Measurements from ENCODE around the gene ESPN.
"Not testable (repeated sequence)": the region's sequence is repeated elsewhere in the genome, so short reads cannot be mapped to it uniquely, and the experiment has no call there.

The ESPN gene, protein sequence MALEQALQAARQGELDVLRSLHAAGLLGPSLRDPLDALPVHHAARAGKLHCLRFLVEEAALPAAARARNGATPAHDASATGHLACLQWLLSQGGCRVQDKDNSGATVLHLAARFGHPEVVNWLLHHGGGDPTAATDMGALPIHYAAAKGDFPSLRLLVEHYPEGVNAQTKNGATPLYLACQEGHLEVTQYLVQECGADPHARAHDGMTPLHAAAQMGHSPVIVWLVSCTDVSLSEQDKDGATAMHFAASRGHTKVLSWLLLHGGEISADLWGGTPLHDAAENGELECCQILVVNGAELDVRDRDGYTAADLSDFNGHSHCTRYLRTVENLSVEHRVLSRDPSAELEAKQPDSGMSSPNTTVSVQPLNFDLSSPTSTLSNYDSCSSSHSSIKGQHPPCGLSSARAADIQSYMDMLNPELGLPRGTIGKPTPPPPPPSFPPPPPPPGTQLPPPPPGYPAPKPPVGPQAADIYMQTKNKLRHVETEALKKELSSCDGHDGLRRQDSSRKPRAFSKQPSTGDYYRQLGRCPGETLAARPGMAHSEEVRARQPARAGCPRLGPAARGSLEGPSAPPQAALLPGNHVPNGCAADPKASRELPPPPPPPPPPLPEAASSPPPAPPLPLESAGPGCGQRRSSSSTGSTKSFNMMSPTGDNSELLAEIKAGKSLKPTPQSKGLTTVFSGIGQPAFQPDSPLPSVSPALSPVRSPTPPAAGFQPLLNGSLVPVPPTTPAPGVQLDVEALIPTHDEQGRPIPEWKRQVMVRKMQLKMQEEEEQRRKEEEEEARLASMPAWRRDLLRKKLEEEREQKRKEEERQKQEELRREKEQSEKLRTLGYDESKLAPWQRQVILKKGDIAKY

GRCh38 chr1:6424619-6425593, at the start of gene ESPN:
Gene ESPN, plus strand, starts transcription at chr1:6424776. Its CDS starts 180 bp downstream, at chr1:6424956.
- DNase-seq (ENCODE audit: low spot score): no peak

- no peak for DNase-seq (ENCODE audit: low spot score)
Measured at GRCh38 chr1:6378096-6378746, 46.4 kb upstream of the ESPN start.

GRCh38 chr1:6380037-6380436, 44.5 kb upstream of the ESPN start:
- no peak for DNase-seq (ENCODE audit: low spot score)

DNA sequence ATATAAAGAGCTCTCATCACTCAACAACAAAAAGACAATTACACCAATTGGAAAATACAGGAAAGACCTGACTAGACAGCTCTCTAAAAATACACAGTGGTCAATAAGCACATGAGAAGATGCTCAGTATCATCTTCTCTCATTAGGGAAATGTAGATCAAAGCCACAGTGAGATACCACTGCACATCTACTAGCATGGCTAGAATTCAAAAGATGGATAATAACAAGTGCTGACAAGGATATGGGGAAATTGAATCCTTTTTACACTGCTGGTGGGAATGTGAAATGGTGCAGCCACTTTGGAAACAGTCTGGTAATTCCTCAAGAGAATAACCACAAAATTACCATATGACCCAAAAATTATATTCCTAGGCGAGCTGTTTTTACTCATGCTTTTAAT, 40.4 kb upstream of the ESPN start:
- no peak for DNase-seq (ENCODE audit: low spot score)

GRCh38 chr1:6384962-6385361, 39.6 kb upstream of the ESPN start:
- peak; percentile 47 for DNase-seq (ENCODE audit: low spot score)

DNA sequence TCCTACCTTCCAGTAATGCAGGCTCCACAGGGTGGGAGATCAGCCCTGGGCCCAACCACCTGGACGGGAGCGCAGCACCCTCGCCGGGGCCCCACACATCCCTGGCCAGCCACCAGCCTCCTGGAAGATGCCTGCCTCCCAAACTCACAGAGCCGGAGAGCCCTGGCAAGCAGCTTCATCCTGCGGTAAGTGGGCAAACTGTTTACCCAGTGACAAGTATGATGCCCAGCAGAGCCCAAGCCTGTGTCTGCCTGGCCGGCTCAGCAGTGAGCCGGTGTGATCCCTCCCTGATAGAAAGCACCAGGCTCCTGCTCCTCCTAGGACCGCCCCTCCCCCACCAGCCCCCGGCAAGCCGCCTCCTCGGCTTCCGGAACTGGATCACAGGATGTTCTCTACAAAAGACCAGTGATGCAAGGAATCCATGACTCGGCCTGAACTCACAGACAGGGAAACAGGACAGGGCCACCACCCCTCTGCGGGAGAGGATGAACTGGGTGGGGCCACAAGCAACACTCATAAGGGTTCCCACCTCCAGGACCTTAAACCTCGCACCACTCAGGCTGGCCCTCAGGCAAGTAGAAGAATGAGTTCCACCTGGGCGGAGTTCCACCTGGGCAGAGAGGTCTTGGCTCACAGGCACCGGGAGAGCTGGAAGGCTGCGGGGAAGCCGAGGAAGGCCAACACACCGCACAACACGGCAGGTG, 38.9 kb upstream of the ESPN start:
- peak; percentile 77 for DNase-seq (ENCODE audit: low spot score)

GRCh38 chr1:6386371-6386949, 38.1 kb upstream of the ESPN start:
- DNase-seq (ENCODE audit: low spot score): no peak

- no peak for DNase-seq (ENCODE audit: low spot score)
Measured at GRCh38 chr1:6389971-6390370, 34.6 kb upstream of the ESPN start.

DNA sequence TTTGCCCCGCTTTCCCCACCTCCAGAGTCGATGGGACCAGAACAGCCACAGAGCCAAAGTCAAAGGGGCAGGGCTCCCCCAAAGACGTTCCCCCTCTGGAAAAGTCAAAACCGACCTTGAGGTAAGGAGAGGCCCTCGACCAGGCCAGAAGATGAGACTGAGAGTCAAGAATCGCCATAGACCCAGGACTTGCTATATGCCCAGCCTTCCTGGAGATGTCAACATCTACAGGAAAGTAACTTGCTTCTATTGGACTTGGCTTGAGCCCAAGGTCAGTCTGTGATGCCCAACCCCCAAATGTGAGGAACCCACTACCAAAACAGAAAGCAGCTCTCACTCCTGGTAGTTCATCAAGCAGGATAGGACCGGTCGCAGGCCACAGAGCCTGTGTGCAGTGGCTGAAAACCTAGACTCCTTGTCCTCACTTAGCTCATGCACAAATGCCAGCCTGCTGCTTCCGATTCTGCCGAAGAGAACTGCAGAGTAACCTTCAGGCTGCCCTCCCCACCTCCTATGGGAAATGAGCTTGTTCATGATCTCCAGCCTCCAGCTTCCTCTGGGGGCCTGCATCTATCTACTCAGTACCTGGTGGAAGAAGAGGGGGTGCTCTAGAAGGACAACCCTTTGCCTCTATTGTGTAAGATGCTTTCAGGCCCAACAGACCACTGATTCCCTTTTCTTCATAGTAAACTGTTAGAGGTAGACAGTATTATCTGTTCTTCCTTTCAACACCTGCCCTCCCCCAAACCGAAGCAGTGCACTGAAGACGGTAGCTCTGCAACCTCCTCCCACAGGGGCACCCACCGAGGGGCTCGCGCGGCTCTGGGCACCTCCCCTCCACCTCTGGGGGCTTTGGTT, 32.4 kb upstream of the ESPN start:
- DNase-seq (ENCODE audit: low spot score): no peak

DNA sequence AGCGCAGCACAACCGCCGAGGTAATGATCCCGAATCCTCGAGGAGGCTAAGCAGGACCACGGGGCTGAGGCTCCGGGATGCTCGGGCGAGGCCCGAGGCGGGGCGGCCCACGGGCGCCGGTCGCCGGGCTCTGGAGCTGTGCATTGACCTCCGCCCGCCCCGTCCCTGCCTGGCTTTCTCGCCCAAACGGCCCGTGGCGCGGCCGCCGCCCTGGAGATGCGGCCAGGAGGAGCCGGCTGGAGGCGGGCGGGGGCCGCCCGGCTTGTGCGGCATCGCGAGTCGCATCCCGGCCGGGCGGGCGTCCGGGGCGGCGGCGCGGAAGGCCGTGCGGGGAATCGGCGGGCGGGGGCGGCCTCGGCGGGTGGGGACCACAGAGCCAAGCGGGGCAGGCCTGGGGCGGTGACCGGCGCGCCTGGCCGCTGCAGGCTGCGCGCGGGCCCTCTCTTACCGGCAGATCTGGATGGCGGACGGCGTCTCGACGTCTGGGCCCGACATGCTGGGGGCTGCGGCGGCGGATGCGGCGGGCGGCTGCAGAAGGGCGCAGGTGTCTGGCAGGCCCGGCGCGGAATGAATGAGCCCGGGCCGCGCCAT, 31.7 kb upstream of the ESPN start:
- DNase-seq (ENCODE audit: low spot score): peak; percentile 59

- DNase-seq (ENCODE audit: low spot score): peak; percentile 98
Measured at GRCh38 chr1:6393400-6394187, 31.0 kb upstream of the ESPN start, which contains the start of gene ACOT7. Gene ACOT7, minus strand, starts transcription at chr1:6393767. Its CDS starts 368 bp downstream, at chr1:6393399.

DNA sequence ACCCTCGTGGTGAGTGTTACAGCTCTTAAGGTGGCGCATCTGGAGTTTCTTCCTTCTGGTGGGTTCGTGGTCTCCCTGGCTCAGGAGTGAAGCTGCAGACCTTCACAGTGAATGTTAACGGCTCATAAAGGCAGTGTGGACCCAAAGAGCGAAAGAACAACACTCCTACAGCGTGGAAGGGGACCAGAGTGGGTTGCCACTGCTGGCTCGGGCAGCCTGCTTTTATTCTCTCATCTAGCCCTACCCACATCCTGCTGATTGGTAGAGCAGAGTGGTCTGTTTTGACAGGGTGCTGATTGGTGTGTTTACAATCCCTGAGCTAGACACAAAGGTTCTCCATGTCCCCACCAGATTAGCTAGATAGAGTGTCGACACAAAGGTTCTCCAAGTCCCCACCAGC, 29.4 kb upstream of the ESPN start:
- not testable (repeated sequence) for DNase-seq (ENCODE audit: low spot score)

GRCh38 chr1:6395781-6396244, 28.8 kb upstream of the ESPN start:
- DNase-seq (ENCODE audit: low spot score): not testable (repeated sequence)

GRCh38 chr1:6396998-6397397, 27.6 kb upstream of the ESPN start:
- DNase-seq (ENCODE audit: low spot score): no peak

DNA sequence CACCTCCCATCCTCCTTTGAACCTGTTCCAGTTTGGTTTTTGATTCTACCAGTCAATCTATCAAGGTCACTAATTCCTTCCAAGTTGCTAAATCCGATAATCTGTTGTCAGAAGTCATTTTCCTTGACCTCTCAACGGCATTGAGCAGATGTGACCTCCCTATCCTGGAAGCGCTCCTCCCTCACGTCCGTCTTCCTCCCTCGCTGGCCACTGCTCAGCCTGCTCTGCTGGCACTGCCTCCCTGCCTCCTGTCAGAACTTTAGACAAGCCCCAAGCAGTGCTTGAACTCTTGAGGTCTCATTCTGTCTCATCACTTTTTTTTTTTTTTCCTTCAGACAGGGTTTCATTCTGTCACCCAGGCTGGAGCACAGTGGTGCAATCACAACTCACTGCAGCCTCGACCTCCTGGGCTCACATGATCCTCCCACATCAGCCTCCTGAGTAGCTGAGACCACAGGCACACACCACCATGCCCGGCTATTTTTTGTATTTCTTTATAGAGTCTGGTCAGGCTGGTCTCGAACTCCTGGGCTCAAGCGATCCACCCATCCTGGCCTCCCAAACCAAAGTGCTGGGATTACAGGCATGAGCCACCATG, 26.6 kb upstream of the ESPN start:
- DNase-seq (ENCODE audit: low spot score): no peak

DNA sequence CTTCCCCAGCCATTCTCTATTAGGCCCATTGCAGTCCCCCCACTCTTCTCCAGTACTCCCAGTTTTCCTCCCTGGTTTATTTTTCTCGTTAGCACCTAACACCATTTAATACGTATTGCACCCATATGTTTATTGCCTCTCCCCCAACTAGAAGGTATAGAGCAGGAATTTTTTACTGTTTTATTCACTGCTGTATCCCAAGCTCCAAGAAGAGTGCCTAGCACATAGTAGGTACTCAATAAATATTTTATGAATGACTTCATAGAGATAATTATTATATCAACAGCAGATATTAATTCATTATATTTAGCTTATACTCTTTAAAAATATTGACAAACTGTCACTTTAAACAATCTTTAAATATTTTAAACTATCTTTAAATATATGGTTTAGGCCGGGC, 25.3 kb upstream of the ESPN start:
- DNase-seq (ENCODE audit: low spot score): no peak

DNA sequence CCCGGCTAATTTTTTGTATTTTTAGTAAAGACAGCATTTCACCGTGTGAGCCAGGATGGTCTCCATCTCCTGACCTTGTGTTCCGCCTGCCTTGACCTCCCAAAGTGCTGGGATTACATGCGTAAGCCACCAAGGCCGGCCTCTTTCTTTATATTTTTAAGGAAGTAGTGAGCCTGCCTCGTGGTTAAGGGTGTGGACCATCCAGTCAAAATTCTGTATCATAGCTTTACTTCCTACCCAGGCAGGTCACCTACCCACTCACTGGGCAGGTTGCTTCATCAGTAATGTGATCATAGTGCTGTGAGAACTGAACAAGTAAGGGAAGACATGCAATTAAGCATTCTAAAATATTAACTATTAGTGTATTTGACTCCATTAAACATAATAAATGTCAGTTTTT, 22.9 kb upstream of the ESPN start:
- no peak for DNase-seq (ENCODE audit: low spot score)

DNA sequence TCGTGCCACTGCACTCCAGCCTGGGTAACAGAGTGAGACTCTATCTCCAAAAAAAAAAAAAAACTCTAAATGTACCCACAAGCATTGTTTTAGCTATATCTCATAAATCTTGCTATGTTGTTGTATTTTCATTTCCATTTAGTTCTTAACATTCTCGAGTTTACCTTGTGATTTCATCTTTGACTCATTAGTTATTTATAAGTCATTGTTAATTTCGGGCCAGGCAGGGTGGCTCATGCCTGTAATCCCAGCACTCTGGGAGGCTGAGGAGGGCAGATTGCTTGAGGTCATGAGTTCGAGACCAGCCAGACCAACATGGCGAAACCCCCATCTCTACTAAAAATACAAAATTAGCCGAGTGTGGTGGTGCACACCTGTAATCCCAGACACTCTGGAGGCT, 16.6 kb upstream of the ESPN start:
- DNase-seq (ENCODE audit: low spot score): no peak

Measured in AG08396 (cell line).